Stomach (tissue), 9 donors: ENCODE results near the gene UBE2Q2. TPM values are rescaled to one million over a fixed set of nuclear protein-coding genes. Genes with fewer than 3 reads are reported as not detected.
A peak's percentile ranks its signal among the peaks of the same experiment; 100 is the strongest.
"Not testable (repeated sequence)": the region's sequence is repeated elsewhere in the genome, so short reads cannot be mapped to it uniquely, and the experiment has no call there.

Experiments used
- DNase-seq, 2 donors: peaks; one replicate each; pipeline versions ENCODE4 v3.0.0 to v3.0.0-alpha.2; 2013 to 2019
- H3K27ac ChIP-seq, 5 donors: fragments of 200-600 bp in 4 of 5; sonication (generic) in 4 of 5; one replicate each; pipeline ENCODE4 v1.5.1; 2013 to 2019; ENCODE audit warnings: mild to moderate bottlenecking in 1 of 5, moderate library complexity in 1 of 5
- H3K27me3 ChIP-seq, 3 donors: fragments of 200-600 bp; sonication (generic); one replicate each; pipeline ENCODE4 v1.5.1; 2017 to 2019; ENCODE audit warnings: mixed run types in 1 of 3
- H3K36me3 ChIP-seq, 4 donors: fragments of 200-600 bp; sonication (generic); 1 replicate in 3 of 4; 2 replicates in 1 of 4; pipeline ENCODE4 v1.5.1; 2016 to 2019
- H3K4me1 ChIP-seq, 4 donors: fragments of 200-600 bp; sonication (generic); one replicate each; pipeline ENCODE4 v1.5.1; 2016 to 2019
- H3K4me3 ChIP-seq, 4 donors: fragments of 200-600 bp; sonication (generic) in 3 of 4; one replicate each; pipeline ENCODE4 v1.5.1; 2016 to 2019; ENCODE audit warnings: mild to moderate bottlenecking in 1 of 4
- H3K9me3 ChIP-seq, 4 donors: fragments of 200-600 bp; sonication (generic); one replicate each; pipeline ENCODE4 v1.5.1; 2016 to 2019
- CTCF ChIP-seq, 7 experiments: fragments of 450-650 bp in 4 of 7; fragments of 200-600 bp in 3 of 7; sonication (generic) in 3 of 7; IDR thresholded peaks; one replicate each; pipeline ENCODE4 v1.5.1; 2016 to 2019; ENCODE audit warnings: antibody characterized with exemption in 7 of 7, control low read depth in 2 of 7, mild to moderate bottlenecking in 1 of 7
- EP300 ChIP-seq: sonication (generic); formaldehyde crosslinking; IDR thresholded peaks from one replicate; pipeline ENCODE4 v1.6.1; 2017; ENCODE audit warnings: antibody characterized with exemption
- POLR2A ChIP-seq, 4 donors: fragments of 450-650 bp; IDR thresholded peaks; one replicate each; pipeline ENCODE4 v1.6.1; 2016; ENCODE audit warnings: antibody characterized with exemption in 4 of 4, control low read depth in 2 of 4, mild to moderate bottlenecking in 1 of 4, moderate library complexity in 1 of 4
- POLR2AphosphoS5 ChIP-seq, 3 donors: sonication (generic); formaldehyde crosslinking; IDR thresholded peaks; one replicate each; pipeline ENCODE4 v1.6.1; 2016; ENCODE audit warnings: antibody characterized with exemption in 3 of 3
- WGBS, 5 donors: extraction: QIAGEN DNeasy Blood & Tissue Kit in 3 of 5; methylation state at CpG; one replicate each; pipeline versions ENCODE4 v1.1.5 to v1.1.7; 2013 to 2018; 5-methylcytosine and 5-hydroxymethylcytosine counted together
- intact Hi-C: fragments of 100-400 bp; cut with DNase I; formaldehyde crosslinking; loops from one replicate; pipeline ENCODE4 v1.15.1; 2023; ENCODE audit warnings: low total_unique reads
- polyA plus RNA-seq, 3 donors: library from polyadenylated mRNA; stranded (reverse); fragments of 200-250 nt; gene quantifications; one replicate each; pipeline ENCODE4 v1.2.3, GENCODE V29; 2013
- total RNA-seq, 5 donors: library from RNA; depleted of rRNA; stranded (reverse); fragments of >200 nt; gene quantifications; one replicate each; pipeline versions ENCODE4 v1.1.0 to v1.2.3, GENCODE V29; 2014 to 2016
- donor health status: healthy with polysubstance abuse.
- donor health status: Bipolar disorder and iron deficiency.
- donor health status: healthy.

UBE2Q2 gene
- total and polyA plus RNA-seq, 8 donors, result 9.0 to 52.0 (median 33.8) TPM

- peak; percentile 84 to 93 for DNase-seq
- Histone ChIP-seq H3K4me1 (peaks cover 0 to 9% (median 8%) of the 10 kb centered on the region in 4 donors), H3K27ac (no peak overlapping the region), H3K36me3 (no peaks in the 10 kb centered on the region), H3K27me3 (peaks cover 0 to 56% (median 3%) of the 10 kb centered on the region in 3 donors), H3K4me3 (peak overlapping the region; percentile 17 to 23 (median 20)), H3K9me3 (no peaks in the 10 kb centered on the region)
- 4 to 5% (median 5%) methylated on average over 25 of the region's 25 CpGs for WGBS, 5 donors
- peak in 1 of 3 donors; percentile 15 for TF ChIP-seq POLR2AphosphoS5 (IDR thresholded peaks at IDR 0.05)
- TF ChIP-seq EP300, result no peak
- peak in 5 of 7 experiments; percentile 38 to 98 (median 93) for TF ChIP-seq CTCF (IDR thresholded peaks at IDR 0.05)
- intact Hi-C loops, result loop anchor here (10.0 kb wide), 2 partner anchors 67 to 117 kb away; no protein-coding TSS in a partner anchor
These were observed 41.2 kb upstream of the UBE2Q2 start for GRCh38 chr15:75801859-75802593.

GRCh38 chr15:75807486-75807885 lies 35.8 kb upstream of the UBE2Q2 start:
- not testable (repeated sequence) for H3K4me1 ChIP-seq, H3K27ac ChIP-seq, DNase-seq, H3K4me3 ChIP-seq, H3K36me3 ChIP-seq, H3K9me3 ChIP-seq
- WGBS, 5 donors, result 28 to 57% (median 35%) methylated on average over 2 of the region's 2 CpGs; no CpG with 5 or more reads in 1 of the 5 donors
- peaks cover 0 to 33% (median 0%) of the 10 kb centered on the region in 3 donors for H3K27me3 ChIP-seq
- intact Hi-C loops, result loop anchor here (10.0 kb wide), 2 partner anchors 73 to 123 kb away; no protein-coding TSS in a partner anchor

GRCh38 chr15:75808009-75808408 lies 35.2 kb upstream of the UBE2Q2 start:
- WGBS, 5 donors, result 83 to 90% (median 85%) methylated on average over 5 to 6 of the region's 6 CpGs
- not testable (repeated sequence) for H3K36me3 ChIP-seq, H3K27ac ChIP-seq, H3K4me1 ChIP-seq, DNase-seq, H3K9me3 ChIP-seq, H3K4me3 ChIP-seq
- H3K27me3 ChIP-seq, result peaks cover 0 to 28% (median 0%) of the 10 kb centered on the region in 3 donors
- intact Hi-C loops, result loop anchor here (10.0 kb wide), 2 partner anchors 73 to 123 kb away; no protein-coding TSS in a partner anchor

GRCh38 chr15:75808563-75808962 lies 34.7 kb upstream of the UBE2Q2 start:
- Histone ChIP-seq H3K4me3 (no peak overlapping the region), H3K36me3 (no peaks in the 10 kb centered on the region), H3K27me3 (peaks cover 0 to 23% (median 0%) of the 10 kb centered on the region in 3 donors), H3K9me3 (no peaks in the 10 kb centered on the region), H3K27ac (no peak overlapping the region), H3K4me1 (no peaks in the 10 kb centered on the region)
- WGBS, 5 donors, result 83 to 92% (median 84%) methylated on average over 6 of the region's 6 CpGs
- no peak for DNase-seq
- intact Hi-C loops, result loop anchor here (10.0 kb wide), 2 partner anchors 74 to 124 kb away; no protein-coding TSS in a partner anchor
- no peak for TF ChIP-seq EP300
- TF ChIP-seq POLR2AphosphoS5 (IDR thresholded peaks at IDR 0.05), result no peak
- no peak for TF ChIP-seq POLR2A (IDR thresholded peaks at IDR 0.05)
- TF ChIP-seq CTCF (IDR thresholded peaks at IDR 0.05), result no peak

GRCh38 chr15:75809986-75810750 lies 33.1 kb upstream of the UBE2Q2 start:
- intact Hi-C loops, result loop anchor here (10.0 kb wide), 2 partner anchors 75 to 125 kb away; no protein-coding TSS in a partner anchor
- Histone ChIP-seq H3K27ac (no peak overlapping the region), H3K36me3 (no peaks in the 10 kb centered on the region), H3K4me3 (no peak overlapping the region), H3K9me3 (no peaks in the 10 kb centered on the region), H3K4me1 (no peaks in the 10 kb centered on the region), H3K27me3 (peaks cover 0 to 14% (median 0%) of the 10 kb centered on the region in 3 donors)
- peak; percentile 34 to 66 for DNase-seq
- TF ChIP-seq CTCF (IDR thresholded peaks at IDR 0.05) (peak in 4 of 7 experiments; percentile 22 to 46 (median 32)), POLR2A (IDR thresholded peaks at IDR 0.05) (no peak)
- 77 to 82% (median 80%) methylated on average over 10 of the region's 10 CpGs for WGBS, 5 donors
